SK-N-SH (cell line): Measurements from ENCODE around the gene BBLN. TPM values are rescaled to one million over a fixed set of nuclear protein-coding genes. Genes with fewer than 3 reads are reported as not detected.

Source experiments
- CTCF ChIA-PET: fragments of 300-600, 350-600 bp; formaldehyde crosslinking; extraction: SDS; loops from one replicate; lab custom pipeline; 2021; lab: Yijun Ruan, JAX
- POLR2A ChIA-PET: fragments of 350-600 bp; sonication (Branson Sonifier 250); formaldehyde crosslinking; extraction: SDS; loops from one replicate; lab custom pipeline; 2020; ENCODE audit warnings: antibody characterized with exemption, inconsistent platforms; lab: Yijun Ruan, JAX
- DNase-seq: peaks from one replicate; pipeline ENCODE4 v3.0.0; 2012
- H2AFZ ChIP-seq: fragments of 200-600 bp; sonication (generic); 2 replicates; pipeline ENCODE4 v1.8.1; 2016; ENCODE audit warnings: antibody characterized with exemption, mild to moderate bottlenecking, low read depth
- H3F3A ChIP-seq: fragments of 200-600 bp; sonication (generic); replicated peaks from 2 replicates; pipeline ENCODE3; 2016; ENCODE audit warnings: antibody characterized with exemption, mild to moderate bottlenecking; ENCODE audit not compliant: insufficient read depth
- H3K27ac ChIP-seq, 2 experiments: fragments of 200-500 bp in 1 of 2; fragments of 200-600 bp in 1 of 2; sonication (Bioruptor generic) in 1 of 2; sonication (generic), shearing (Covaris generic) in 1 of 2; 2 replicates each; pipeline versions ENCODE4 v1.5.1 to v1.6.1; 2014 to 2016; ENCODE audit warnings: low read depth in 2 of 2, inconsistent platforms in 1 of 2, low read length in 1 of 2, mild to moderate bottlenecking in 1 of 2, mixed read lengths in 1 of 2
- H3K27me3 ChIP-seq: fragments of 200-600 bp; sonication (generic), shearing (Covaris generic); 2 replicates; pipeline ENCODE4 v1.6.1; 2016; ENCODE audit warnings: mixed run types; ENCODE audit not compliant: insufficient read depth
- H3K36me3 ChIP-seq, 2 experiments: fragments of 200-500 bp in 1 of 2; fragments of 200-600 bp in 1 of 2; sonication (Bioruptor generic) in 1 of 2; sonication (generic) in 1 of 2; replicated peaks in 1 of 2; 2 replicates each; pipeline versions ENCODE3 to v1.5.1; 2014 to 2016; ENCODE audit warnings: low read length in 1 of 2, mild to moderate bottlenecking in 1 of 2; ENCODE audit not compliant: insufficient read depth in 2 of 2, control insufficient read depth in 1 of 2
- H3K4me1 ChIP-seq, 2 experiments: fragments of 200-500 bp in 1 of 2; fragments of 200-600 bp in 1 of 2; sonication (Bioruptor generic) in 1 of 2; sonication (generic), shearing (Covaris generic) in 1 of 2; 2 replicates each; pipeline versions ENCODE4 v1.5.1 to v1.6.1; 2014 to 2016; ENCODE audit warnings: low read depth in 1 of 2, low read length in 1 of 2, mixed run types in 1 of 2; ENCODE audit not compliant: insufficient read depth in 2 of 2, control insufficient read depth in 1 of 2
- H3K4me2 ChIP-seq: fragments of 200-600 bp; sonication (generic), shearing (Covaris generic); 2 replicates; pipeline ENCODE4 v1.6.1; 2017; ENCODE audit warnings: mixed run types
- H3K4me3 ChIP-seq, 2 experiments: fragments of 200-500 bp in 1 of 2; fragments of 200-600 bp in 1 of 2; sonication (Bioruptor generic) in 1 of 2; sonication (generic), shearing (Covaris generic) in 1 of 2; 2 replicates each; pipeline versions ENCODE4 v1.5.1 to v1.8.1; 2014 to 2016; ENCODE audit warnings: low read depth in 2 of 2, inconsistent platforms in 1 of 2, low read length in 1 of 2, mild to moderate bottlenecking in 1 of 2, mixed read lengths in 1 of 2, moderate library complexity in 1 of 2
- H3K79me2 ChIP-seq: fragments of 200-600 bp; sonication (generic); 2 replicates; pipeline ENCODE4 v1.8.1; 2017; ENCODE audit warnings: mild to moderate bottlenecking; ENCODE audit not compliant: insufficient read depth
- H3K9ac ChIP-seq: fragments of 200-600 bp; sonication (generic); 2 replicates; pipeline ENCODE4 v1.6.1; 2017; ENCODE audit warnings: mixed run types
- H3K9me2 ChIP-seq: fragments of 200-600 bp; sonication (generic); 2 replicates; pipeline ENCODE4 v1.6.1; 2017; ENCODE audit warnings: mixed run types
- H3K9me3 ChIP-seq: fragments of 200-600 bp; sonication (generic); 2 replicates; pipeline ENCODE4 v1.6.1; 2017; ENCODE audit warnings: mixed run types, mild to moderate bottlenecking, moderate library complexity
- H4K20me1 ChIP-seq: fragments of 200-600 bp; sonication (generic); 2 replicates; pipeline ENCODE4 v1.6.1; 2017; ENCODE audit warnings: mild to moderate bottlenecking, mixed run types; ENCODE audit not compliant: insufficient read depth
- EP300 ChIP-seq, 2 experiments: IDR thresholded peaks; 2 replicates each; pipeline versions ENCODE4 v1.4.0 to v1.6.1; 2012; ENCODE audit warnings: borderline replicate concordance in 1 of 2, low read depth in 1 of 2, low read length in 1 of 2
- EZH2phosphoT487 ChIP-seq: fragments of 200-600 bp; sonication (generic); IDR thresholded peaks from 2 replicates; pipeline ENCODE4 v1.6.1; 2017; ENCODE audit warnings: low read depth, mixed run types, mild to moderate bottlenecking, antibody characterized with exemption, moderate library complexity, borderline replicate concordance
- FOSL2 ChIP-seq: IDR thresholded peaks from 2 replicates; pipeline ENCODE4 v1.4.0; 2012; ENCODE audit warnings: low read depth, mild to moderate bottlenecking, moderate library complexity, borderline replicate concordance
- FOXJ3 ChIP-seq: sonication (generic); formaldehyde crosslinking; IDR thresholded peaks from 2 replicates; pipeline ENCODE4 v1.5.1; 2020; ENCODE audit warnings: mild to moderate bottlenecking, missing genetic modification reagents
- FOXM1 ChIP-seq: IDR thresholded peaks from 2 replicates; pipeline ENCODE4 v1.4.0; 2012; ENCODE audit warnings: low read depth, mild to moderate bottlenecking
- JUND ChIP-seq: IDR thresholded peaks from 2 replicates; pipeline ENCODE4 v1.4.0; 2012
- MAX ChIP-seq: IDR thresholded peaks from 2 replicates; pipeline ENCODE4 v1.4.0; 2012; ENCODE audit warnings: low read depth
- NFIC ChIP-seq: IDR thresholded peaks from 2 replicates; pipeline ENCODE4 v1.4.0; 2012; ENCODE audit warnings: borderline replicate concordance
- NRF1 ChIP-seq: IDR thresholded peaks from 2 replicates; pipeline ENCODE4 v1.6.1; 2012; ENCODE audit warnings: low read depth, mild to moderate bottlenecking, low read length
- RCOR1 ChIP-seq: fragments of 150-350 bp; IDR thresholded peaks from 2 replicates; pipeline ENCODE4 v1.6.1; 2017; ENCODE audit warnings: antibody characterized with exemption, low read length
- REST ChIP-seq: IDR thresholded peaks from 2 replicates; pipeline ENCODE4 v1.6.1; 2012; ENCODE audit warnings: mild to moderate bottlenecking, low read depth, low read length, moderate library complexity
- RXRA ChIP-seq: IDR thresholded peaks from 2 replicates; pipeline ENCODE4 v1.4.0; 2012; ENCODE audit warnings: low read depth, mild to moderate bottlenecking, borderline replicate concordance
- SIN3A ChIP-seq: IDR thresholded peaks from 2 replicates; pipeline ENCODE4 v1.6.1; 2012; ENCODE audit warnings: low read depth, mild to moderate bottlenecking, low read length, moderate library complexity, borderline replicate concordance
- YY1 ChIP-seq: IDR thresholded peaks from 2 replicates; pipeline ENCODE4 v1.4.0; 2012; ENCODE audit warnings: low read depth, mild to moderate bottlenecking
- WGBS: methylation state at CpG from one replicate; pipeline ENCODE4 v1.1.6; 2017; ENCODE audit warnings: low lambda C conversion rate; 5-methylcytosine and 5-hydroxymethylcytosine counted together
- polyA plus RNA-seq, 3 experiments: library from polyadenylated mRNA; depleted of rRNA; stranded (reverse); fragments of >200 nt; gene quantifications; 2 replicates each; pipeline ENCODE4 v1.2.3, GENCODE V29; 2012

Gene BBLN
- polyA plus RNA-seq, 1 of the 3 experiments (the other 2 are of a cell fraction) = 109 TPM

DNA sequence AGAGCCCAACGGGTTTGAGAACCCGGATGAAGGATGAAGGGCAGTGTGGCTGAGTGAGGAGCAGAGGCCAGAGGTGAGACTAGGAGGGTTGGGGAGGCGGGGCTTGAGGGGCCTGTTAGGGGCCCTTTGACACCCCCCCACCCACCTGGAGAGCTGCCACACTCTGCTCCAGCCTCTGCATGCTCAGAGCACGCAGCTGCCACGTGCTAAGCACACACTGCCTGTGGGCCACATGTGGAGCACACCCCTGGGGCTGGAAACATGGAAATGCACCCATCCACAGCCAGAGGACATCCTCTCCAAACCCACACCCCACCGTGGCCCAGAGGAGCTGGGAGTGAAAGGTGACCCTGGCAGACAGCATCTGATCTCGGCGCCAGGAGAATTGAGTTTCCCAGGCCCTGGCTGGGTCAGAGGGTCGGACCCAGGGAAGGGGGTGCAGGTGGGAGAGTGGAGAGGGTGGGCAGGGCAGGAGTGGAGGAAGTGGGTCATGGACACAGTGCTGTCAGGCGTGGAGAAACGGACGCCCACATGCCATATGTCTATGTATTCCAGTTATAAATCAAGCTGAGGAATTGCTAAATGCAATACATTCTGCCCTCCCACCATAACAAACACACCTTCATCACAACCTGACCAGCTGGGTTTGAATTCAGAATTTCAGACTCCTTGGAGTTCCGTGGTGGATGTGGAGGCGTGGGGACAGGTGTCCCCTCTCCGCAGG, 49.0 kb downstream of the BBLN start (continued):
- TF ChIP-seq EZH2phosphoT487 (no peak), RXRA (no peak), EP300 (IDR thresholded peaks at IDR 0.05; ENCODE audit: borderline replicate concordance in 1 of 2, low read depth in 1 of 2, low read length in 1 of 2) (no peak), FOSL2 (no peak)

- Histone ChIP-seq H3K4me3 (no peak overlapping the region), H3K79me2 (peaks cover 2% of the 10 kb centered on the region), H3K4me1 (peaks cover 14 to 22% of the 10 kb centered on the region in 2 experiments; a peak in 3 of 4 replicates), H3F3A (peaks cover 17% of the 10 kb centered on the region), H3K9me2 (no peaks in the 10 kb centered on the region), H3K27ac (no peak overlapping the region), H3K36me3 (peaks cover 0 to 3% of the 10 kb centered on the region in 2 experiments), H3K9me3 (no peaks in the 10 kb centered on the region), H3K9ac (no peak overlapping the region), H3K27me3 (no peaks in the 10 kb centered on the region), H4K20me1 (no peaks in the 10 kb centered on the region), H2AFZ (no peak overlapping the region), H3K4me2 (no peak overlapping the region)
- ChIA-PET POLR2A (no interaction called here), CTCF (interaction anchor here (0.8 to 1.4 kb wide), 3 partner anchors 9 to 44 kb away, joined by 4 to 6 read pairs (median 4); partner anchors contain the start of gene DNM1)
- TF ChIP-seq SIN3A (no peak), FOXM1 (no peak), JUND (no peak), RCOR1 (no peak), FOSL2 (no peak), REST (no peak), NFIC (no peak), YY1 (no peak), MAX (no peak), FOXJ3 (no peak), NRF1 (no peak)
- 90% methylated on average over 12 of the region's 12 CpGs for WGBS
- DNase-seq = no peak
Measured at GRCh38 chr9:128211186-128211980, 51.3 kb downstream of the BBLN start.
